ENCODE data around the gene AQR.
"Not testable (repeated sequence)": the region's sequence is repeated elsewhere in the genome, so short reads cannot be mapped to it uniquely, and the experiment has no call there.

Gene AQR

DNA sequence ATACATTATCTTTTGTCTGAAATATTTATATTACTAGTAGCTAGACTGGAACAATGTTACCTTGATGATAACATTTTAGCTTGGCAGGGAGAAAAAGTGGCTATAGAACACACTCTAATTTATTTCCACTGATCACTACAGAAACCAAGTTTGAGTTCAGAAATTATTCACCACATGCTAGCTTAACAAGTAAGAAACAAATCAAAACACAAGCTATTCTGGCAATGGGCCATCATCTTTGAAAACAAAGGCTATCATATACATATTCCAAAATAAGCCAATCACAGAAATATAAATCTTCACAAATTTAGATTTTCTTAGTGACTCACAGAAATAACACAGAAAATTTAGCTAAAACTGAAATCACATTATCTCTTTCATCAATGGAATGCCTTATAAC, 17.1 kb downstream of the AQR start:
- no peak for DNase-seq

DNA sequence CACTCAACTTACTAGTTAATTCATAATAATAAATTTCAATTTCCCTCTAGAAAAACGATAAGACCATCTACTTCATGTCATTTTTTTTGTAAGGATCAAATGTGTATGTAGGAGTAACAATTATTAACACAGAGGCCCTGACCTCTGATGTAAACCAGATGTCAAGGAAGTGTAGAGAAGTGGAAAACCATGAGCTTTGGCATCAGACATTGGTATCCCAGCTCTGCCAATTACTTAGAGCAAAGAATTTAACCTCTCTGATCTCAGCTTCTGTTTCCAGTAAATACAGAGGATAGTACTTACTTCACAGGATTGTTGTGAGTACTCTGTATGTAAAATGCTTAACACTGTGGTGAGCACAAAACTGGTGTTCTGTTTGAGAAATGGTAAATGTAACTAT, 17.5 kb downstream of the AQR start:
- no peak for DNase-seq

DNA sequence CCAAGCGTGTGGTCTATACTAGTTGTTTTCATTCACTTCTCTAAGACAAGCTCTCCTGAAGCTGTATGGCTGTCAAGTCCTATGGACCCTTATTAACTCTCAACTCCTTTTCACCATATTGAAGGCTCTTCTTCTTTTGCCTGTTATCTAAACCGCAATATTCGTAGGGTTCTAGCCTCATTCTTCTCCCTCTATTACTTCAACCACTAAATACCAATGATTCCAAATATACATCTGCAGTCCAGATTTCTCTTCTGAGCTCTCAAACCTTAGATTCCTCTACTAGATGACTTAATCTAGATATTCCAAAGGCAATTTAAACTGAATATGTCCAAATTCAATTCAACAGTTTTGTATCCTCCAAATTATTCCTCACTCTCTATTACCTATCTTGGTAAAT, 24.6 kb downstream of the AQR start:
- no peak for DNase-seq

DNA sequence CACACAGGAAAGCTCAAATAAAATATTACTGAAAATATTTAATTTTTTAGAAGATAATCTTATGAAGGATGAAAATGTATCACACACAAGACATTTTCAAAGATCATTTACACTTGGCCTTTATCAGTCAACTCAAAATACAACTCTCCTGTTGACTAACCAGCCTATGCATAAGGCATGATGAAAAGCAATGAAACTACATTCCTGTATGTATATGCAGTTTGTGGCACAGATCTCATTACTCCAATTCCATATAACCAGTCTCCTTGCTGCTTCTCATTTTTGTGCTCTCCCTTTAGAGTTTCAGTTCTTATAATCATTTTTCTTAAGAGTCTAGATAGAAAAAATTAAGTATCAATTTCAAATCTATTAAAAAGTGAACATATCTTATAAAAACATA, 25.8 kb downstream of the AQR start:
- DNase-seq = no peak

DNA sequence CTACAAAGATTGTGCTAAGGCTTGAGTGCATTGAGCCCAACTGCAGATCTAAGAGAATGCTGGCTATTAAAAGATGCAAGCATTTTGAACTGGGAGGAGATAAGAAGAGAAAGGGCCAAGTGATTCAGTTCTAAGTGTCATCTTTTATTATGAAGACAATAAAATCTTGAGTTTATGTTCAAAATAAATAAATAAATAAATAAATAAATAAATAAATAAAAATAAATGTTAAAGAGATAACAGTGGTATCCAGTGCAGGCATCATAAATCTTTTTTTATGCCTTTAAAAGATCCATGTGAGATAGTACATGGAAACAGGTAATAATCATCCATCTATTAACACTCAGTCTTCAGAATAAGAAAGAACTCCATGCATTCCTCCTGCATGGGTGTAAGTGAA, 26.3 kb downstream of the AQR start:
- DNase-seq = not testable (repeated sequence)

DNA sequence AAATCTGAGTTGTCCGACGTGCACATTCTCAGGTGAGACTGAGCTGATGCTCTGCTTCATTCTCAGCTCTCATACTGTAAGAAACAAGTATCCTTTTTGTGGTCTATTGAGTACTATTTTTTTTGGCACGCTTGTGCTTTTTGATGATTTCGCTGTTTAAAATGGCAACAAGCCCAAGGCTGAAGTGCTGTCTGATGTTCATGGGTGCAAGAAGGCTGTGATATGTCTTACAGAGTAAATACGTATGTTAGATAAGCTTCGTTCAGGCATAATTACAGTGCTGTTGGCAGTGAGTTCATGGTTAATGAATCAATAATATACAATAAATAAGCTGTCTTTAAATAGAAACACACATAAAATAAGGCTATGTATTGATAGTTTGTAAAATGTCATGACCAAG, 27.2 kb downstream of the AQR start:
- no peak for DNase-seq

DNA sequence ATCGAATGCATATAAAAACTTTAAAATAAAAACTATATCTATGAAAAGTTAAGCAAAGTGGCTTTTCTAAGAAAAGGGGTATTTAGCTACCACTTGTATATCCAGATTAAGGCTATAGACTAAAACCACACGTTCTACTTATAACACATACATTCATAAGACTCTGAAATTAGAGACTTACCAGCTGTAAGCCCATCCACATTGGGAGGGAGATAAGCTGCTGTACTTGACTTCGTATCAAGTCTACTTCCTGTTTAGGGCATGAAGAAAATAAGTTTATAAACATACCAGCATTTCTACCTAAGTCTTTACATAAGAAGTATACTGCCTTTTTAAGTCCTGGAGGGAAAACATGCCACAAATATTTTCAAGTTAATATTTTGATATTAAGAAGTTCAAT, 27.7 kb downstream of the AQR start:
- DNase-seq = no peak

DNA sequence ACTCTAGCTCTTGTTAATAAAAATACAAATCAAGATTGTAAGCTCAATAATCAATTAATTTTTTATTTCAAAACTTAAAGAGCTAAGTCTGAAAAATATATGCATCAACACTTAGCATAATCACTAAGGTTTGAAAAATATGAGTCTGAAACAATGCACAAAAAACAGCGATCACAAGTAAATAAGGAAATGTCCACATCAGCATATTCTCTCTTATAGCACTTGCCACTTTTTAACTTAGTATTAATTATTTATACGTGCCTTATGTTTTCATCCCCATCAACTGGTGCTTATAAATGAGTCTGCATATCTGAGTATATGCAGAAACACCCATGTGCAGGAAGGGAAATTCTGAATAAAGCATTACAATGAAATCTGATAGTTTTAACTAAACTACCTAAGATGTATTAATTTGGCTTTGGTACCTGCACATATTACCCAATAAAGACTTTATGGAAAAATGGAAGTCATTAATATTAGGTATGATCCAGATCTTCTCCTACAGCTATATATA, 28.3 kb downstream of the AQR start:
- no peak for DNase-seq

DNA sequence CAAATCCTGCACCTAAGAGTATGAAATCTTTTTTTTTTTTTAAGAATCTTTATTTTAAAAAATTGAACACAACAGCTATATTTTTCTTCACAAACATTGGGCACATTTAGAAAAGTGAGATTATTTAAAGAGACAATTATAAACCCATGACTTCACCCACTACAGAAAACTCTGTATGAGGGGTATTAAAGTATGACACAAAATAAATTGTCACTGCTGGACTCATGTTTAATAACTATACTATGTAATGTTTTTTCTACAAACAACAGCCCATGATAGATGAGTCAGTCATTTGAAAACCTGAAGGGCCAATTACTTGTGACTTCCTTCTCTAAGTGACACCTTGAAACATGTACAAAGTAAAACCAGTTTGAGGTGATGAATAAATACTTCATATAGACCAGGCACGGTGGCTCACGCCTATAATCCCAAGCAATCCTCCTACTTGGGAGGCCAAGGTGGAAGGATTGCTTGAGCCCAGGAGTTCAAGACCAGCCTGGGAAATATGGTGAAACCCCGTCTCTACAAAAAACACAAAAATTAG, 36.0 kb downstream of the AQR start:
- DNase-seq = no peak

DNA sequence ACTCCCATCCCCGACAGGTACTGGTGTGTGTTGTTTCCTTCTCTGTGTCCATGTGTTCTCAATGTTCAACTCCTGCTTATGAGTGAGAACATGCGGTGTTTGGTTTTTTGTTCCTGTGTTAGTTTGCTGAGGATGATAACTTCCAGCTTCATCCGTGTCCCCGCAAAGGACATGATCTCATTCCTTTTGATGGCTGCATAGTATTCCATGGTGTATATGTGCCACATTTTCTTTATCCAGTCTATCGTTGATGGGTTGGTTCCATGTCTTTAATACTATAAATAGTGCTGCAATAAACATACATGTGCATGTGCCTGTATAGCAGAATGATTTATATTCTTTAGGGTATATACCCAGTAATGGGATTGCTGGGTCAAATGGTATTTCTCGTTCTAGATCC, 41.2 kb downstream of the AQR start:
- DNase-seq = not testable (repeated sequence)

DNA sequence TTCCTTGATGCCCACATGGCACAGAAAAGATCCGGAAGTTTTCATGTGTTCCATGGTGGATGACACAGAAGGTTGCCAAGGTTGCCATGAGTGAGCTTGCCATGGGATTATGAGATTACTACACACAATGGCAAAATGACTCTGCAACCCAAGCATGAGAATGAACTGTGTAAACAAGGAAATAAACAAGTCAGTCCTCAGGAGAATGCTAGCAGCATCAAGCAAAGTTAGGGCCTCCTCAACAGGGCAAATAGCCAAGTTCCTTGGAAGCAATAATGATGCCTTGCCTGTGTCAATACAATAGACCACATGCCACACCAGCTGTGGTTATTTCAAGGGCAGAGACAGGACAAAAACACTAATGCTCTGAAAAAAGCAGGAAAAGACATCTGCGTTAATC, 41.8 kb downstream of the AQR start:
- peak; percentile 68 for DNase-seq

DNA sequence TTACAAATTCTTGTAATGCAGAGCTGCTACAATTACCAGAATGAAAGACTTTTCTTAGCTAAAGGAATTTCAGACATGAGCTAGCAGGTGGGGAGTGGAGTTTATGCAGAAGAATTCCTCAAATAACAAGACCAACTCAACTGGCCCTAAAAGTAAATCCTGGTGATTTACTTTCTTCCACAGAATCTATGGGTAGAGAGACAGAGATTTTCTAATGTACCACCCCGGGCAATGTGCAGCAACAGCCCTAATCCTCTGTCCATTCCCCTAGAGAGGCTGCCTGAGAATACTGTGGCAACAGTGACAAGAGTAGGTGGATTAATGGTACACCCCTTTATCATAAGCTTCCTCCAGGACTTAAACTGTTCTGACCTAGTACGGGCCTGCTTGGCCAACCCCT, 55.2 kb downstream of the AQR start:
- DNase-seq = no peak

DNA sequence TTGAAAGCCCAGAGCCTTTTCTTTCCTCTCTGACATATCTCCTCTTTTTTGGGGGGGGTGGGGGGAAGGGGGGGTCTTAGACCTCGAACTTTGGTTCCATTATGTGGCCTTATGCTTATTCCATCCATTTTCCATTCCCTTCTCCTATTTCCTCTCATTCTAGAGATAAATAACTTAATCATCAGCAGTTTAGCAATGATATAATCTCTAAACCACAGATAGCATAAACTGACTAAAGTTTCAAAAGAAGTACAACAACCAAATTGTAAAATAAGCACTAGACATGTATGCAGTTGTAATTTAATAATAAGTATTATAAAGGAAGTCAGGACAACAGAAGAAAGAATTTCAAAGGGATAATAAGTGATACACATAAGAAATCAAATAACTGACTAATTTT, 64.5 kb downstream of the AQR start:
- no peak for DNase-seq

DNA sequence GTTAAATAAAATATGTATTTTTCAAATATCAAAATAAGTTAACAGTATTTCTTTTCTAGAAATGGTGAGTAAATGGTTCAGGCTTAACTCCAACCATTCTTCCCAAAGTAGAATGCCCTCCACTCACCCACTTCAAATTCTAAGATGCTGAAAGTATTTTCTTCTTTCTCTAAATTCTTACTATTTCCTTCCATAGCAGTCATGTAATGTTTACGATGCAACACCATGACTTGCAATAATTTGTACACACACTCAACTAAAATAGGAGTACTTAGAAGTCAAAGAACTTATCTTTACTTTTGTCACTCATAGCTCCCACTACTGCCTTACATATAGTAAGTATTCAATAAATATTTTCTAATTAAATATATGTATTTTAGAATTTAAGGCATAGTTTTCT, 65.0 kb downstream of the AQR start:
- DNase-seq = no peak

DNA sequence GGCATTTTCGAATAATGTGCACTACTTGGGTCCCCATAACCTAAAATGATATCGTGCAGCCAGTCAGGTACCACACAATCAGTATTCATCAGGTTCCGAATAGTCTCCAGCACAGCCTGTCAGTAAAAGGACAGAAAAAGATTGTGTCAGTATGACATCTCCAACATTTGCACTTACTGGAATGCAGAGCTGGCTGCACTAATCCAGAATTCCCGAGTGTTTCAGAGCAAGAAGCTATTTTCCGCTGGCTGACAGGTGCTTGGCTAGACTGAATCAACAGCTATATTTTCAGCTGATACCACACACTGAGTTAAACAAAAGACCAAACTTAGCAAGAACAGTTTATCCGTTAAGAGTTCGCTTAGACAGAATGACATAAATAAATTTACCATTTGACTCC, 68.8 kb downstream of the AQR start:
- DNase-seq = peak; percentile 13

DNA sequence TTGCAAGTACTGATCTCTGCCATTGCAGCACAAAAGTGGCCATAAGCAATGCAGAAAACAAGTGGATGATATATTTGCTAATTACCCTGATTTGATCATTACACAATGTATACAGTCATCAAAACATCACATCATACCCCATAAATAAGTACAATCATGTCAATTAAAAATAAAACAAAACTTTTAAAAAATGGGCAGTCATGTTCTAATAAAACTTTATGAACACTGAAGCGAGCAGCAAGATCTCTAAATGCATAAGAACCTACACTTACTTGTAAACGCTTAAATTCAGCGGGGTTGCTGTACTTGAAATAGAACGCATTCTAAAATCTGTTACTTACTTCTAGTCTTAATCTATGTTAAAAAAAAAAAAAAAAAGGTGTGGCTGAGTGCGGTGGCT, 73.4 kb downstream of the AQR start:
- no peak for DNase-seq

DNA sequence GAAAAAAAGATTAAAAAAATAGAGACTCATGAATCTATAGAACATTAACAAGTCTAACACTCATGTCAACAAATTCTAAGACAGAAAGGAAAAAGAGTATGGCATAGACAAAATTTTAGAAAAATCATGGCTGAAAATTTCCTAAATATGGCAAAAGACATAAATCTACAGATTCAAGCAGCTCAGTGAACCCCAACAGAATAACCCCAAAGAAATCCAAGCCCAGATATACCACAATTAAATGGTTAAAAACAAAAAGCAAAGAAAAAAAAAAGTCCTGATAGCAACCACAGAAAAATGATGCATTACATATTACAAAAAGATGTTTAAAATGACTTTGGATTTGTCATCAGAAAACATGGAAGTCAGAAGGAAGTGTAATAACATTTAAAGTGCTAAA, 75.6 kb downstream of the AQR start:
- DNase-seq = no peak

DNA sequence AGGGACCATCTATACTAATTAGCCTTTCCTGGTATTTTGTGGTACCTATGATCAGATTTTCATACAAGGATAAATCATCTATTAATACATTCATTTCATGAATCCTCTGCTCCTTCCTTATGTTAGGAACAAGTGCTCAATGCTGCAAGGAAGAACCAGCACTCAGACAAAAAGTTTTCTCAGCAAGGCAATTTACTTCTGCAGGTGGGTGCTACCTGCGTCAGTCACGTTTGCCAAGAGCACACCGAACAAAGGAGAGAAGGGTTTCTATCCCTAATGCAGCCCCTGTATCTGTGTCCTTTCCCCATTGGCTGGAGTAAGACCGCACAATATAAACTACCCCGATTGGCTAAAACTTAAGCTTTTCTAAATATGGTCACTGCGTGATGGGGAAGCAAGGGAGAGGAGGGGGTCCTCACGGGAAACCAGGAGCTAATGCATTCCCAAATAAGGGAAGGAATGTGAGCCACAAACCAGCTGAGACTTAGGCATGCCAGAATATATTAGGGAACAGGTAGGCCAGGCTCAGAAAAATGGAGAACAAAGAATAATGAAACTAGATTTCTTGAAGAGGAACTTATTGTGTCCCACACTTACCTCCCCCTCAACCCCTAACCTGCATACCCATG, 76.5 kb downstream of the AQR start:
- DNase-seq = no peak

DNA sequence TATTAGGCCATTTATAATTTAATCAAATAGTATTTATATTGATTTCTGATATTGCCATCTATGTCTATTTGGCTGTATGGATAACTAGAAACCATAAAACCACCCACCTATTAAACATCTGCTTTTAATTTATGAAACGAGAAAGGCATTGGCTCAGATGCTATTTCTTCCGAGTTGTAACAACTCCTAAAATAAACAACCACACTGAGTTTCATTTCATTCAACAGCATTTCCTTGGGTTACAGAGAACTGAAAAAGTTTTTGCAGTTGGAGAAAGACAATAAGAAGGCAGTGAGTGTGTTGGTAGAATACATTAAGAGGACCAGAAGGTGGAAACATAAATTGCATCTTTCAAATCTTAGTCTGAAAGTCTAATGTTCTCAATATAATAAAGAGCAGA, 79.1 kb downstream of the AQR start:
- no peak for DNase-seq

DNA sequence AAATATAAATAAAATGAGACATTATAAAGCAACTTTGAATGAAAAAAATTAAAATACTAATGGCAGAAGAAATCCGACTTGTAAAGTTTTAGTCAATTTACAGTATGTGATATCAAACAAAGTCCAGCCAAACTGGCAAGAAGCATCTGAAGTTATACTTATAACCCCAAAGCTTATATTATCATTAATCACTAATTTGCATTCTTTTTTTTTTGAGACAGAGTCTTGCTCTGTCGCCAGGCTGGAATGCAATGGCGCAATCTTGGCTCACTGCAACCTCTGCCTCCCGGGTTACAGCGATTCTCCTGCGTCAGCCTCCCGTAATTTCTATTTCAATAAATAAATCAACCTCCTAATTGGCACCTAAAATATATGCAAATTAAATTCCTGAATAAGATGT, 80.1 kb downstream of the AQR start:
- no peak for DNase-seq

DNA sequence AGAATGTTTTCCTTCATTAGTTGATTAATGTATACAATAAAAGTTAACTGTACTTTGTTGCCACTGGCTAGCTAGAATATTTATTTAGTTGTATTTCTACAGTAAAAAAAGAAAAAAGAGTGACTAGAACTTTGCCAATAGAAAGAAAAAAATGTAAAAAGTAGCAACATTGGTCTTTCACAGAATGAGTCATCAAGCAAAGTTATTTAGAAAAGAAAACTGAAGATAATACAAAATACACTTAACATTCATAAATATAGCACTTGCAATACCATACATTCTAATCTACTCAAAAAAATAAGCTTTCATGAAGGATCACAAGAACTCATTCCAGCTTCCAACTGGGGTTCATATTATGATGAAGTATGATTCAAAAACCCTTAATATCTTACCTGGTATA, 83.4 kb downstream of the AQR start:
- DNase-seq = no peak

DNA sequence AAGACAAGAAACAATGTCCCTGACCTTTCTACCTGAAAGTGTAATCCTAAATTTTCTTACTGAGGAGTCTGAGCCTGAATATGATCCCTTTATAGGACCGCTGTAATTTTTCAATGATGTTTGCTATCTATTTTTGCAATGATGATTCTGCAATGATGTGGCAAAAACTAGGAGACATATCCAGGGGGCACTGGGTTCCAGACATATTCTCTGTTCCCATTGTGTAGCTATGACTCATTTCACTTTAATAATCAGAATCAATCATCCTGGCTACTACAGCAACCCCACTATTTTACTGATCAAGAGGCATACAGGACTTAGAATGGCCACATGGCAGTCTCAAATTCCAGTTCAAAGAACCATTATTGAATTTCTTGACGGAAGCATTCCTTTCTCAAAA, 85.9 kb downstream of the AQR start:
- no peak for DNase-seq

DNA sequence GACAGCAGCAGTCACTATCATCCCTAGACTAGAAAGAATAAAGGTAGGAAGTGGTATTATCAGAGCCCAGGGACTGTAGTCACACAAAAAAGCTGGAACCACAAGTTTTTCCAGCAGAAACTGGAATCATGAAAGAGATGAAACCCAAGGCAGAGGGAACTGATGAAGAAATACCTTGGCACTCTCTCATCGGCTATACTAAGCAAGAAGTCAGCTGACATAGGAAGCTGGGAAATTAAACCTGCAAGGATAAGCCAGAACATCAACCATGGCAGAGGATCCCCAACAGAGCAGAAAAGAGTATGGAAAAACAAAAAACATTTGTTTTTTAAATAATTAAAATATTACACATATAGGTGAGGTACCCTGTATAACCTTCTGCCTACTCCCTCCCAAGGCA, 86.5 kb downstream of the AQR start:
- DNase-seq = no peak

DNA sequence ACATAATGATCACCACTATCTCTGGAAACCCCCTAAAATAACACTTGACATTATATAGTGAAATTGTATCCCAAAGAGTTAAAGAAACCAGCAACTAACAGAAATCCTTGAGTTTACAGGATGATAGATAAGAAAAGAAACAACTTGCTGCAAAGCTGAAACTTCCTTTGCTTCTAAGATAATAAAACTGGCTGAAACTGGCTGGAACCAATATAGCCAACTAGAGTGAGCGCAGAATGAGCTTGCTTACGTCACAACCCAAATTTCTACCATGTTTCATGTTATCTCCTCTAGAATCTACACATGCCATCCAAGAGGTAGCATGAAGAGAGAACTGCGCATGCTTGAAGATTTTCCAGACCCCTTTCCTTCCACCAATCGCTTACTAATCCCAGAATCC, 90.4 kb downstream of the AQR start:
- no peak for DNase-seq

DNA sequence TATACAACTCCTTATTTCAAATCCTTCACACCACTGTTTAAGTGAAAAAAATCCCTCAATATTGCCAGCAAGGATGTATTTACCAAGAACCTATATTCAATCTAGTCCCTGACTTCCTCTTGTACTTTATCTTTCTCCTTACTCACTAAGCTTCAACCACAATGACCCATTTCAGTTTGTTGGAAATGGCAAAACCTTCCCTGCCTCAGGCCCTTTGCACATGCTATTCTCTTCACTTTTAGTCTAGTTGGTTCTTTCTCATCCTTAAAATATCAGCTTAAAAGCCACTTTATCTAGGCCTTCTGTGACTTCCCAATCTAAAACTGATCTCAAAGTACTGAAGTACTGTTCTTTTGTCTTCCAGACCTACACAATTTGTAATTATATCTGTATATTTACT, 92.9 kb downstream of the AQR start:
- DNase-seq = no peak
